NCI-H2081 (cell line): ENCODE data around the gene PLD6.
"Not testable (repeated sequence)": the region's sequence is repeated elsewhere in the genome, so short reads cannot be mapped to it uniquely, and the experiment has no call there.

Experiments used
- DNase-seq, 2 experiments: peaks; one replicate each; lab custom pipeline; 2025; lab: John Stamatoyannopoulos, UW

The PLD6 gene

GRCh38 chr17:17206124-17206912 lies at the start of gene PLD6:
TSS of gene PLD6 (minus strand) at chr17:17206333. CDS start at chr17:17206286, 47 bp downstream.
- peak; percentile 57 to 73 for DNase-seq

- not testable (repeated sequence) for DNase-seq
Observed at GRCh38 chr17:17255689-17256088, 49.6 kb upstream of the PLD6 start.

- DNase-seq: no peak
Observed at GRCh38 chr17:17254036-17254435, 47.9 kb upstream of the PLD6 start.

GRCh38 chr17:17253406-17253805 lies 47.3 kb upstream of the PLD6 start:
- DNase-seq: no peak

GRCh38 chr17:17252149-17252661 lies 46.1 kb upstream of the PLD6 start:
- DNase-seq: no peak

- no peak for DNase-seq
Observed at GRCh38 chr17:17246879-17247278, 40.7 kb upstream of the PLD6 start.

- DNase-seq: no peak
Observed at GRCh38 chr17:17243163-17243562, 37.0 kb upstream of the PLD6 start.

- no peak for DNase-seq
Observed at GRCh38 chr17:17242246-17242645, 36.1 kb upstream of the PLD6 start.

GRCh38 chr17:17241656-17242055 lies 35.5 kb upstream of the PLD6 start:
- DNase-seq: no peak

GRCh38 chr17:17239832-17240231 lies 33.7 kb upstream of the PLD6 start:
- no peak for DNase-seq

- DNase-seq: peak; percentile 65 to 75
Observed at GRCh38 chr17:17237026-17237799, 31.1 kb upstream of the PLD6 start, which contains the start of gene FLCN. TSS of gene FLCN (minus strand) at chr17:17237168. CDS start at chr17:17228137, 9,031 bp downstream.

GRCh38 chr17:17236295-17237025 lies 30.3 kb upstream of the PLD6 start:
- no peak for DNase-seq

GRCh38 chr17:17235212-17236174 lies 29.4 kb upstream of the PLD6 start:
- DNase-seq: peak in 1 of 2 experiments; percentile 3

GRCh38 chr17:17232303-17232621 lies 26.1 kb upstream of the PLD6 start:
- no peak for DNase-seq

- DNase-seq: no peak
Observed at GRCh38 chr17:17231621-17232302, 25.6 kb upstream of the PLD6 start.

GRCh38 chr17:17229416-17230384 lies 23.6 kb upstream of the PLD6 start:
- no peak for DNase-seq

GRCh38 chr17:17228521-17229279 lies 22.6 kb upstream of the PLD6 start:
- no peak for DNase-seq
